ENCODE data around the gene COPG2.

COPG2 gene

DNA sequence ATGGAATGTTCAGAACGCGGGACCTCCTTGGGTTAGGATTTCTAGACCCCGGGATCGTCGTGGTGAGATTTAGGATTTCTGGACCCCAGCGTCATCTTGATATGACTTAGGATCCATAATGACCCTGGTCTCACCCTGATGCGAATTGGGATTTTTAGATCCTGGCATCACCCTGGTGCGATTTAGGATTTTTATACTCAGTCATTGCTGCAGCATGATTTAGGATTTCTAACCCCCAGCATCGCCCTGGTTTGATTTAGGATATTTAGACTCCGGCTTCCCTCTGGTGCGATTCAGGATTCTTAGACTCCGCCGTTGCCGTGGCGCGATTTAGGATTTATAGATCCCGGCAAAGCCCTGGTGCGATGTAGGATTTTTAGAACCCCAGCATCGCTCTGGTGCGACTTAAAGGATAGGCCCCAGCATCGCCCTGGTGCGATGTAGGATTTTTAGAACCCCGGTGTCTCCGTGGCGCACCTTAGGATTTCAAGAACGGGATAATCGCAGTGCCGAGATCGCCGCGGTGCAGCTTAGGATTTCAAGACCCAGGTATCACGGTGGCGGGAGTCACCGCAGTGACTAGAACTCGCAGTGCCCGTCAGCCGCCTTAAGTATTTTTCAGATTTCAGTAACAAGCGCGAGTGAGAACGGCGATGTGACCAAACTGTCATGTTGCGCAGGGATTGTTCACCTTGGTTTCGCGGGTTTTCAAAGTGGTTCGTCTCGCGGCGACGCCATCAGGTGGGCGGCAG is 175.8 kb downstream of the COPG2 start:
- DNase-seq, result no peak

GRCh38 chr7:130491841-130492522 is 176.6 kb downstream of the COPG2 start, which contains the start of gene MEST:
Gene MEST, plus strand, starts transcription at chr7:130492085. Its CDS starts 229 bp downstream, at chr7:130492314.
- no peak for DNase-seq

GRCh38 chr7:130490888-130491804 is 177.4 kb downstream of the COPG2 start:
- DNase-seq, result no peak

DNA sequence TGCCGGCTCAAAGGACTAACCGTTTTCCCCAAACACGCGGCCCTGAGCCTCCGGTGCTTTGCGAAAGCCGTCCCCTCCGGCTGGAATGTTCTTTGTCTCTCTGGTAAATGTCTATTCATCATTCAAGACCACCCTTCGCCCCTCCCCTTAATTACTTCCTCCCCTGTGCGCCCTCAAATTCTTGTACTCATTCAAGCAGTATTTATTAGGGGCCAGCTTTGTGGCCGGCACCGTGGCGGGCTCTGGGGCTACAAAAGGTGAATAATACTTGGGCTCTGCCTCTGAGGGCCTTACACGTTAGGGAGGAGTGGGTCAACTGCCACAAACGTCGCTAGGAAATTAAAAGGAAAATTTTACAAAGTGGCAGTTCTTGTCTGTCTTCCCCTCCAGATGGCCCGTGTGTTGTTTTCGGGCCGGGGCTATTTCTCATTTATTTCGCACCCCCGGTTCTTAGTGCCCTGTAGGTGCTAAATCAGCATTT is 178.2 kb downstream of the COPG2 start:
- no peak for DNase-seq

GRCh38 chr7:130489140-130489983 is 179.2 kb downstream of the COPG2 start:
- DNase-seq, result no peak

- no peak for DNase-seq
Measured at GRCh38 chr7:130488392-130489139, 180.0 kb downstream of the COPG2 start.

DNA sequence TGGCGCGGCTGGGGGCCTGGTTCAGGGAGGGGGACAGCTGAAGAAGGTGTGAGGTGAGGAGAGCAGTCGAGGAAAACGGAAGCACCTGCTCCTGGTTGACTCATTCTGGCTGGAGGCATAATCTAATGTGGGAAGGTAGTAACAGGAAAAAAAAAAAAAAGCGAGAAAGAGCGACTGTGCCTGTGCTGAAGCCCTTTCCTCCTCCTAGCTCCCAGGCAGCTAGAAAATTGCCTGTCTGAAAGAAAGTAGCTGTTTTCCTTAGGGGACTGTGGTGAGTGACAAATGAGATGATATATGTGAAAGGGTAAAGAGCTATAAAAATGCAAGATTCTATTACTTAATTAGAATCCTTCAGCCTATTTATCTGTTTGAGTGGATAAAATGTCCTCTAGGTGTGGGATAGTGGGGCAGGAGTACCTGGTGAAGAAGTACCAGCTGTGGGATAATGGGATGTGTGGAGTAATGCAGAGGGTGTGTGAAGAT is 181.6 kb downstream of the COPG2 start:
- peak in 1 of 2 experiments; percentile 9 for DNase-seq

DNA sequence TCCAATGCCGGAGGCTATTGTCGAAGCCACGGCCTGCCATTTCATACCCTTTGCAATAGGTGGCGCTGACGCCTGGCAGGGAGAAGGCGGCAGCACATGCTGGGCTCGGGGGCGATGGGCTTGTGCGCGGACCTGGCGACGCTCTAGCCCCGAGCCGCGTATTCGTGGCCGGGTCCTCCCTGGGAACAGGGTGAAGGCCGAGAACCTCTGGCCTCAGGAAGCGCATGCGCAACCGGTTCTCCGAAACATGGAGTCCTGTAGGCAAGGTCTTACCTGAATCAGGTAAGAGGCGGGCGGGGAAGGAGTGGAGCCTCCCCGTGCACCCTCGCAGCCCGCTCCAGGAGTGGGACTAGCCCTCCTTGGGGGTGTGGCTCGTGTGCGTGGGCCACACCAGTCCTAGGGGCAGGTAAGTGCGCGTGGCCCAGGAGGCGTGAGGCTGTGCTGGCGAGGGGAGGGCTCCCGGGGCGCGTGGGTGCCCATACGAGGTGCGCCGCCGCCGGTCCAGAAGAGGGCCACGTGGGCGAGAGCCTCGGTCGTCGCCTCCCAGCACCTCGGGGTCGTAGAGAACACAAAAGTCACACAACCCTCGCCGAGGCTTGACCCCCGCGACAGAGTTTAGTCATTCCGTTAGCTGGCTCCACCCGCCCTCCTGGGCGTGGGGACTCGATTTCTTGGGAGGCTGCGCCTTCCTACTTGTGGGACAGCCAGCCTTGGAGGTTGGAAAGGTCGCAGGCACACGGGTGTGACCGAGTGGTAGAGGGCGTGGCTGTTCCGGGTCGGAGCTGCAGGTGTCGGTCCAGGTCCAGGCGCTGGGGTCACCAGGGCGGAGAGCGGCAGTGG is 182.2 kb downstream of the COPG2 start:
- DNase-seq, result peak; percentile 31 to 39

DNA sequence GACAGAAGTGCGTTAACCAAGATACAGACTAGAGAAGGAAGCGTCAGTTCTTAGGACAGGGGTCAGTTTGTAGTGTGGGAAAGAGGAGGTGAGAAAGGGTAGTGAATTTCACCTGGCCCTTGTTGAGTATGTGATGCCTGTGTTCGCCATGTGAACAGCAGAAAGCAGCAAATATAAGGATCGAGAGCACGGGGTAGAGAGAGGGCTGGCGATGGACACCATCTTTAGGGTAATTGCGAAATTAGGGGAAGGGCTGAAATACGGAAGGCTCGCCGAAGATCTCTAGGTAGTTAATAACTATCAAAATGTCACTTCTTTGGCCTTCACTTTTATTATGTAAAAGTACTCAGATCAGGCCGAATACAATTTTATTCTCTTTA is 182.8 kb downstream of the COPG2 start:
- no peak for DNase-seq

- no peak for DNase-seq
Measured at GRCh38 chr7:130483031-130483430, 185.5 kb downstream of the COPG2 start.

DNA sequence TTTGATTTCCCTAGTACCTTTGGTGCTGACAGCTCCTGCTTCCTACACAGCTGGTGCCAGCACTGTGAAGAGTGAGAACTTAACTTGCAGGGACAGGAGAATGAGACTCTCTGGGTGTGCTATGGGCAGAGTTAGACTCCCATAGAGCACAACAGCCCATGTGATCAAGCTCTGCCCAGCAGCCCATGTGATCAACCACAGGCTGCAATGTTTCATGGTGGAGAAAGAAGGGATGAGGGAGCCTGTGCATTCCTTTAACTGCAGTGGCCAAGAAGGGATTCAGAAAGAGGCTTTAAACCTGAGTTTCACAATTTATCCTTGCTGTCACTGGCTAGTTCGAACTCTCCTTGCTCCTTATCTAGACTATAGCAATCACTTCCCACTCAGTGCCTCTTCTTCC is 186.7 kb downstream of the COPG2 start:
- DNase-seq, result no peak

DNA sequence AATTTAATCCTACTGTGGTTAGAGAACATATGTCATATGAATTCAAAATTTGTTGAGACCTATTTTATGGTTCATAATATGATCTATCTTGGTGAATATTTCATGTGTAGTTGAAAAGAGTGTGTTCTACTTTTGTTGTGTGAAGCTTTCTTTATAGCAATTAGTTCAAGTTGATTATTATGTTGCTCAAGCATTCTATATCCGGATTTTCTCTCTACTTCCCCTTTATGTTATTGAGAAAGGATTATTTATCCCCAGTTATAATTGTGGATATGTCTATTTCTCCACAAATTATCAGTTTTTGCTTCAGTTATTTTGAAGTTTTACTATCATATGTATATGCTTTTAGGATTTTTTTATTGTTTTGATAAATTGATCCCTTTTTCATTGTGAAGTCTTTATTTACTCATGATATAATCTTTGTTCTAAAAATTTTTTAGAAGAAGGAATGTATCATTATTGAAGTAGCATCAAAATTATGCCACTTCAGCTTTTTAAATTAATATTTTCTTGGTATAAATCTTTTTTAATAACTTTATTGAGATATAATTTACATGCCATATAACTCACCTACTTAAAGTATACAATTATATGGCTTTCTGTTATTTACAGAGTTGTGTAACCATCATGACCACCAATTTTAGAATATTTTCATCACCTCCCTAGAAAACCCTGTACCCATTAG is 188.7 kb downstream of the COPG2 start:
- no peak for DNase-seq

GRCh38 chr7:130478991-130479390 is 189.6 kb downstream of the COPG2 start:
- DNase-seq, result no peak

DNA sequence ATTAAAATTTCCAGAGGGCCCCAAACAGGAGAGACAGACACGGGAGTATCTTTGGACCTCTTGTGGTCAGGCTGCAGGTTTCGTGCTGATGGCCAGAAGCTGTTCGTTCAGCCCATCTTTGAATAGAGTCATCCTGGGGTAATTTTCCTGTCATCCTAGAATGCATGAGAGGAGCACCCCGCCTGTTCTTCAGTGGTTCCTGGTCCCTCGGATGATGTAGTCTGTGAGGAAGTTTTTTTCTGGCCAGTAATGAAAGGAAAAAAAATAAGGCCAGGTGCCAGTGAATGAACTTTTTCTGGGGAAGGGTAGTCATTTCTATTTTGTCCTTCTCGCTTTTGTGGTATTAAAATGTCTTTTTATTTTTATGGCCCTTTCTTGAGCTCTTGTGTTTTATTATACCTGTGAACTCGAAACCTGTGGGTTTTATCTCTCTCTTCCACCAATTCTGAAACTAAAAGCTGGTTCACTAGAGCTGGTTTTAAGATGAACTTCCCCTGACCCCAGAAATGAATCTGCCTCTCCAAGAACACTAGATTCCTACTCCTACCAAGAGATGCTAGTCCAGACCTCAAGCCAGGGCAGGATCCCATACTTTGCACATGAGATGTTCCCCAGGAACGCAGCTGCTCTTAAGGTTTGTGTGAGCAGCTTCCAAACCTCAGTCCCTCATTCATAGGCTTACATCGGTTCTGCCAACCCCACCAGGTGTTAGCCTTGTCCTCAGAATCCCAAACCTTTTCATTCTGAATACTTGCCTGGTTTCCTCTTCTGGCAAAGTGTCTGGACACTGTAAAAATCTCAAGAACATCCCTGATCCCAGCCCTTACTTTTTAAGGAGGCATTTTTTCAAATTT is 192.0 kb downstream of the COPG2 start:
- DNase-seq, result no peak

GRCh38 chr7:130475776-130476175 is 192.8 kb downstream of the COPG2 start:
- no peak for DNase-seq

- DNase-seq, result peak in 1 of 2 experiments; percentile 24
Measured at GRCh38 chr7:130473876-130474275, 194.7 kb downstream of the COPG2 start.

- DNase-seq, result no peak
Measured at GRCh38 chr7:130473289-130473688, 195.3 kb downstream of the COPG2 start.

DNA sequence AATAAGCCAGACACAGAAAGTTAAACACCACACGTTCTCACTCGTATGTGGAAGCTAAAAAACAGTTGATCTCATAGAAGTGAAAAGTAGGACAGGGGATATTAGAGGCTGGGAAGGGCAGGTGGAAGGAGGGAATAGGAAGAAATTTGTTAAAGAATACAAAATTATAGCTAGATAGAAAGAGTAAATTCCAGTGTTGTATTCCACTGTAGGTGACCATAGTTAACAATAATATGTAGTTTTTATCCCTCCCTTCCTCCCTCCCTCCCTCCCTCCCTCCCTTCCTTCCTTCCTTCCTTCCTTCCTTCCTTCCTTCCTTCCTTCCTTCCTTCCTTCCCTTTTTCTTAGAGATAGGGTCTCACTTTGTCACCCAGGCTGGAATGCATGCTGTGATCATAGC is 196.6 kb downstream of the COPG2 start:
- DNase-seq, result no peak

DNA sequence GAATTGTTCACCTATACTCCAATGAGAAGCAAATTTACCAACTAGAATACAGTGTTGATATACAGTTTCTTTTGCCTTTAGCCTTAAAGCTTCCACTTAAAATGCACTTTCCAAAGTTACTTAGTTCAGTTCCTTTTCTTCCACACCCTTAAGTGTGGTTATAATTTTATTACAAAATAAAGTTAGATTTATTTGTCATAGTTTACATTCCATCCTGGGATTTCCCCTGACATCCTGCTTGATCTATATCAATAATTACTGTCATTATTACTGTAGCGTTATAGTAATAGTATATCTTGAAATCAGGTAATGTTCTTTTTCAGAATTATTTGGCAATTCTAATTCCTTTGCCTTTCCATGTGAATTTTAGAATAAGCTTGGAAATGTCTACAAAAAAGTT is 199.9 kb downstream of the COPG2 start:
- no peak for DNase-seq
